A549 (cell line): ENCODE measurements around the gene POLR2B. TPM values are rescaled to one million over a fixed set of nuclear protein-coding genes. Genes with fewer than 3 reads are reported as not detected.
A peak's percentile ranks its signal among the peaks of the same experiment; 100 is the strongest.

Source experiments
- ATAC-seq, 2 experiments: fragments of 200-7000 bp in 1 of 2; fragments of >200 bp in 1 of 2; cut with Nextera tagmentation in 1 of 2; cut with Tn5 transposase in 1 of 2; 3 replicates each; pipeline versions ENCODE4 v1.8.0 to v1.9.1; 2018 to 2020; ENCODE audit warnings: mild to moderate bottlenecking in 1 of 2, moderate library complexity in 1 of 2
- CTCF ChIA-PET: fragments of 300-600 bp; sonication (Branson Sonifier 250); formaldehyde crosslinking; extraction: SDS; loops from one replicate; lab custom pipeline; 2021; ENCODE audit warnings: antibody characterized with exemption, inconsistent platforms; lab: Yijun Ruan, JAX
- POLR2A ChIA-PET: fragments of 350-600 bp; formaldehyde crosslinking; extraction: SDS; loops from one replicate; lab custom pipeline; 2021; ENCODE audit warnings: antibody characterized with exemption, inconsistent platforms; lab: Yijun Ruan, JAX
- DNase-seq, 2 experiments: peaks; one replicate each; pipeline versions ENCODE4 v3.0.0 to v3.0.0-alpha.2; 2011 to 2016; ENCODE audit warnings: low read depth in 1 of 2, low spot score in 1 of 2
- FAIRE-seq: peaks from 2 replicates; lab custom pipeline; 2011; peaks lifted over from hg19 to GRCh38; lab: Jason Lieb, UNC
- H3K27ac ChIP-seq, 2 experiments: fragments of >200 bp; sonication (Bioruptor Twin); formaldehyde crosslinking; 3 replicates each; pipeline ENCODE4 v1.5.1; 2016 to 2017
- H3K4me1 ChIP-seq: fragments of >200 bp; sonication (Bioruptor Twin); formaldehyde crosslinking; 3 replicates; pipeline ENCODE4 v1.6.1; 2016
- H3K4me2 ChIP-seq: fragments of >200 bp; sonication (Bioruptor Twin); formaldehyde crosslinking; 3 replicates; pipeline ENCODE4 v1.6.1; 2016
- H3K4me3 ChIP-seq: fragments of >200 bp; sonication (Bioruptor Twin); formaldehyde crosslinking; 3 replicates; pipeline ENCODE4 v1.5.1; 2016
- H3K9me3 ChIP-seq: fragments of >200 bp; sonication (Bioruptor Twin); formaldehyde crosslinking; 3 replicates; pipeline ENCODE4 v1.6.1; 2016
- BHLHE40 ChIP-seq: IDR thresholded peaks from 2 replicates; pipeline ENCODE4 v1.6.1; 2012; ENCODE audit warnings: low read depth, low read length, inconsistent platforms
- CBX8 ChIP-seq: fragments of 200-600 bp; sonication (generic); IDR thresholded peaks from 2 replicates; pipeline ENCODE4 v1.6.1; 2016
- CEBPB ChIP-seq, 2 experiments: fragments of >200 bp in 1 of 2; sonication (Bioruptor Twin) in 1 of 2; formaldehyde crosslinking in 1 of 2; IDR thresholded peaks; 2 replicates each; pipeline ENCODE4 v1.6.1; 2012 to 2016
- EHMT2 ChIP-seq: fragments of 200-600 bp; sonication (generic); IDR thresholded peaks from 2 replicates; pipeline ENCODE4 v1.6.1; 2016; ENCODE audit warnings: antibody characterized with exemption, low read depth, mild to moderate bottlenecking, moderate library complexity
- FOSB ChIP-seq: fragments of 250-450 bp; sonication (Bioruptor Pico); IDR thresholded peaks from 2 replicates; pipeline ENCODE4 v1.5.0; 2020; ENCODE audit warnings: mild to moderate bottlenecking, moderate library complexity
- GATA3 ChIP-seq: IDR thresholded peaks from 2 replicates; pipeline ENCODE4 v1.6.1; 2012; ENCODE audit warnings: borderline replicate concordance
- HOXB13 ChIP-seq: fragments of 250-450 bp; sonication (Bioruptor Pico); IDR thresholded peaks from 2 replicates; pipeline ENCODE4 v1.5.0; 2020; ENCODE audit warnings: low read depth, mild to moderate bottlenecking, moderate library complexity
- JUN ChIP-seq, 2 experiments: fragments of >200 bp; sonication (Bioruptor Twin); formaldehyde crosslinking; IDR thresholded peaks; 2 replicates in 1 of 2; 3 replicates in 1 of 2; pipeline ENCODE4 v1.6.1; 2016 to 2017
- KDM1A ChIP-seq: fragments of 200-600 bp; sonication (generic); IDR thresholded peaks from 2 replicates; pipeline ENCODE4 v1.6.1; 2016; ENCODE audit warnings: low read depth, mild to moderate bottlenecking
- MAZ ChIP-seq: fragments of 150-350 bp; IDR thresholded peaks from 2 replicates; pipeline ENCODE4 v1.6.1; 2014; ENCODE audit warnings: antibody characterized with exemption, low read depth, low read length, borderline replicate concordance
- NFE2L2 ChIP-seq: fragments of 150-350 bp; conservative IDR thresholded peaks from 2 replicates; pipeline ENCODE4 v1.6.1; 2014; ENCODE audit warnings: low read length
- NR3C1 ChIP-seq: fragments of >200 bp; sonication (Bioruptor Twin); formaldehyde crosslinking; IDR thresholded peaks from 3 replicates; pipeline ENCODE4 v1.6.1; 2017
- RARB ChIP-seq: fragments of 250-450 bp; sonication (Bioruptor Pico); IDR thresholded peaks from 2 replicates; pipeline ENCODE4 v1.8.0; 2021; ENCODE audit warnings: mild to moderate bottlenecking, moderate library complexity
- SREBF2 ChIP-seq: fragments of 450-650 bp; IDR thresholded peaks from 2 replicates; pipeline ENCODE4 v1.6.1; 2014; ENCODE audit warnings: mild to moderate bottlenecking, moderate library complexity
- ZC3H11A ChIP-seq: fragments of 450-650 bp; IDR thresholded peaks from 2 replicates; pipeline ENCODE4 v1.6.1; 2014; ENCODE audit warnings: antibody characterized with exemption, mild to moderate bottlenecking
- ZNF302 ChIP-seq: fragments of 250-450 bp; sonication (Bioruptor Pico); IDR thresholded peaks from 2 replicates; pipeline ENCODE4 v1.9.0; 2021; ENCODE audit warnings: inconsistent platforms, mild to moderate bottlenecking, moderate library complexity
- ZSCAN20 ChIP-seq: fragments of 250-450 bp; sonication (Bioruptor Pico); IDR thresholded peaks from 2 replicates; pipeline ENCODE4 v1.8.0; 2022; ENCODE audit warnings: mild to moderate bottlenecking, moderate library complexity
- WGBS: methylation state at CpG from one replicate; pipeline ENCODE4 v1.1.6; 2017; ENCODE audit errors: missing lambda C conversion rate; 5-methylcytosine and 5-hydroxymethylcytosine counted together
- polyA plus RNA-seq, 4 experiments: library from polyadenylated mRNA; depleted of rRNA in 3 of 4; stranded (reverse); fragments of >200 nt; fragmentation: RNase III in 1 of 4; extraction: RNeasy Plus Mini Kit Qiagen cat#74134 plus additional on column Dnase treatment in 1 of 4; gene quantifications; 2 replicates in 3 of 4; 3 replicates in 1 of 4; pipeline ENCODE4 v1.2.3, GENCODE V29; 2011 to 2017
- TF ChIP-seq, protein P1 (sequence below): IDR thresholded peaks from 2 replicates; pipeline ENCODE4 v1.6.1; 2012
- TF ChIP-seq, protein P2 (sequence below): IDR thresholded peaks from 2 replicates; pipeline ENCODE4 v1.6.1; 2012; ENCODE audit warnings: low read depth, borderline replicate concordance
- TF ChIP-seq, protein P3 (sequence below): fragments of 250-450 bp; sonication (Bioruptor Pico); IDR thresholded peaks from 2 replicates; pipeline ENCODE4 v1.5.0; 2021; ENCODE audit warnings: mild to moderate bottlenecking, moderate library complexity, borderline replicate concordance
- TF ChIP-seq, protein P4 (sequence below): fragments of >200 bp; sonication (Bioruptor Twin); formaldehyde crosslinking; IDR thresholded peaks from 2 replicates; pipeline ENCODE4 v1.6.1; 2016
- TF ChIP-seq, protein P5 (sequence below): fragments of >200 bp; sonication (Bioruptor Twin); formaldehyde crosslinking; IDR thresholded peaks from 3 replicates; pipeline ENCODE4 v1.5.1; 2016

Gene POLR2B
- polyA plus RNA-seq, 2 of the 4 experiments (the other 2 are of a cell fraction) = 82.2 to 138 TPM

DNA sequence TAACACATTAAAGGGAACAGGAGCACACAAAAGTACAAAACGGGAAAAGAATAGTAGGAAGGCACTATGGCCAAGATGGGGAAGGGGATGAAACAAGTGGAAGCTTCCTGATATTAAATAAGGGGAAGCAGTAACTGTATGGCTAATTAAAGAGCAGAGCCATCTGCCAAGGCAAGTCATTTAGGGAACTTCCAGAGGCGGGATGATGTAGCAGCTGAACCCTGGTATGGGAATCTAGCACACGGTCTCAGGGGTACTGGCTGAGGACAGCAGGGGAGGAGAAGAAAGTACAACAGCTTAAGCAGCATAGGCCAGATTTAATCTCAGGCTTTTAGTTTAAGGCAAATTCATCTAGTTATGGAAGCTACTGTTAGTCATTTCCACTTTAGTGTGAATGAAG lies 72.4 kb downstream of the POLR2B start:
- no peak overlapping the region for H3K4me2 ChIP-seq
- FAIRE-seq (no peak), DNase-seq (no peak), ATAC-seq (no peak)
- no peak overlapping the region for H3K4me3 ChIP-seq
- H3K4me1 ChIP-seq = peaks cover 37% of the 10 kb centered on the region
- no peaks in the 10 kb centered on the region for H3K9me3 ChIP-seq
- POLR2A ChIA-PET = no interaction called here
- peak overlapping the region in 1 of 2 experiments; percentile 56; a peak in 3 of 6 replicates for H3K27ac ChIP-seq
- TF ChIP-seq, protein P1, sequence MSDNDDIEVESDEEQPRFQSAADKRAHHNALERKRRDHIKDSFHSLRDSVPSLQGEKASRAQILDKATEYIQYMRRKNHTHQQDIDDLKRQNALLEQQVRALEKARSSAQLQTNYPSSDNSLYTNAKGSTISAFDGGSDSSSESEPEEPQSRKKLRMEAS = no peak
- TF ChIP-seq NFE2L2 (no peak), HOXB13 (no peak), EHMT2 (no peak), ZNF302 (CRISPR knock-in tag) (no peak), MAZ (no peak), NR3C1 (no peak), CBX8 (no peak), FOSB (CRISPR knock-in tag) (no peak), SREBF2 (no peak), JUN (IDR thresholded peaks at IDR 0.05) (no peak), ZSCAN20 (CRISPR knock-in tag) (no peak), KDM1A (no peak), BHLHE40 (no peak), RARB (CRISPR knock-in tag) (no peak), ZC3H11A (no peak), GATA3 (no peak)
- TF ChIP-seq, protein P2, sequence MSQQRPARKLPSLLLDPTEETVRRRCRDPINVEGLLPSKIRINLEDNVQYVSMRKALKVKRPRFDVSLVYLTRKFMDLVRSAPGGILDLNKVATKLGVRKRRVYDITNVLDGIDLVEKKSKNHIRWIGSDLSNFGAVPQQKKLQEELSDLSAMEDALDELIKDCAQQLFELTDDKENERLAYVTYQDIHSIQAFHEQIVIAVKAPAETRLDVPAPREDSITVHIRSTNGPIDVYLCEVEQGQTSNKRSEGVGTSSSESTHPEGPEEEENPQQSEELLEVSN = no peak
- TF ChIP-seq, protein P3, sequence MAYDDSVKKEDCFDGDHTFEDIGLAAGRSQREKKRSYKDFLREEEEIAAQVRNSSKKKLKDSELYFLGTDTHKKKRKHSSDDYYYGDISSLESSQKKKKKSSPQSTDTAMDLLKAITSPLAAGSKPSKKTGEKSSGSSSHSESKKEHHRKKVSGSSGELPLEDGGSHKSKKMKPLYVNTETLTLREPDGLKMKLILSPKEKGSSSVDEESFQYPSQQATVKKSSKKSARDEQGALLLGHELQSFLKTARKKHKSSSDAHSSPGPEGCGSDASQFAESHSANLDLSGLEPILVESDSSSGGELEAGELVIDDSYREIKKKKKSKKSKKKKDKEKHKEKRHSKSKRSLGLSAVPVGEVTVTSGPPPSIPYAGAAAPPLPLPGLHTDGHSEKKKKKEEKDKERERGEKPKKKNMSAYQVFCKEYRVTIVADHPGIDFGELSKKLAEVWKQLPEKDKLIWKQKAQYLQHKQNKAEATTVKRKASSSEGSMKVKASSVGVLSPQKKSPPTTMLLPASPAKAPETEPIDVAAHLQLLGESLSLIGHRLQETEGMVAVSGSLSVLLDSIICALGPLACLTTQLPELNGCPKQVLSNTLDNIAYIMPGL (CRISPR knock-in tag) = no peak
- TF ChIP-seq, protein P4, sequence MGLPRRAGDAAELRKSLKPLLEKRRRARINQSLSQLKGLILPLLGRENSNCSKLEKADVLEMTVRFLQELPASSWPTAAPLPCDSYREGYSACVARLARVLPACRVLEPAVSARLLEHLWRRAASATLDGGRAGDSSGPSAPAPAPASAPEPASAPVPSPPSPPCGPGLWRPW = no peak
- CTCF ChIA-PET = interaction anchor here (1.1 to 1.8 kb wide), 2 partner anchors 13 to 112 kb away, joined by 3 to 8 read pairs; no protein-coding TSS in a partner anchor
- 85% methylated on average over 3 of the region's 3 CpGs for WGBS

DNA sequence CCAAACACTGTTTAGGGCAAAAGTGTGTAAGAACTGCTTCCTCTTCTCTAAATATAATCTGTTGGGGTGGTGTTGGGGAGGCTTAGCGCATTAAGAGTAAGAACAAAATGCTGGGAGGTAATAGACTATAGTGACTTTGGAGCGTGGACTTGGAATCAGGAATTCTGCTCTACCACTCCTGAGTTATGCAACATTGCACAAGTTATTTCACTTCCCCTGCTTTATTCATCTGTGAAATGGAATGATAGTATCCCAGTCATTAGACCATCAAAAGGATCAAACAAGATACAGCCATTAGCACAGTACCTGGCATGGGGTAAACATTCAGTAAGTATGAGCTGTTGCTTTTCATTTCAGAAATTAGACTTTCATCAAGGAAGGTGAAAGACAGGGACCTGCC lies 72.8 kb downstream of the POLR2B start:
- H3K4me2 ChIP-seq = no peak overlapping the region
- no peaks in the 10 kb centered on the region for H3K9me3 ChIP-seq
- 100% methylated on average over 2 of the region's 2 CpGs for WGBS
- CTCF ChIA-PET = interaction anchor here (1.1 to 1.8 kb wide), 2 partner anchors 14 to 112 kb away, joined by 3 to 8 read pairs; no protein-coding TSS in a partner anchor
- TF ChIP-seq, protein P5, sequence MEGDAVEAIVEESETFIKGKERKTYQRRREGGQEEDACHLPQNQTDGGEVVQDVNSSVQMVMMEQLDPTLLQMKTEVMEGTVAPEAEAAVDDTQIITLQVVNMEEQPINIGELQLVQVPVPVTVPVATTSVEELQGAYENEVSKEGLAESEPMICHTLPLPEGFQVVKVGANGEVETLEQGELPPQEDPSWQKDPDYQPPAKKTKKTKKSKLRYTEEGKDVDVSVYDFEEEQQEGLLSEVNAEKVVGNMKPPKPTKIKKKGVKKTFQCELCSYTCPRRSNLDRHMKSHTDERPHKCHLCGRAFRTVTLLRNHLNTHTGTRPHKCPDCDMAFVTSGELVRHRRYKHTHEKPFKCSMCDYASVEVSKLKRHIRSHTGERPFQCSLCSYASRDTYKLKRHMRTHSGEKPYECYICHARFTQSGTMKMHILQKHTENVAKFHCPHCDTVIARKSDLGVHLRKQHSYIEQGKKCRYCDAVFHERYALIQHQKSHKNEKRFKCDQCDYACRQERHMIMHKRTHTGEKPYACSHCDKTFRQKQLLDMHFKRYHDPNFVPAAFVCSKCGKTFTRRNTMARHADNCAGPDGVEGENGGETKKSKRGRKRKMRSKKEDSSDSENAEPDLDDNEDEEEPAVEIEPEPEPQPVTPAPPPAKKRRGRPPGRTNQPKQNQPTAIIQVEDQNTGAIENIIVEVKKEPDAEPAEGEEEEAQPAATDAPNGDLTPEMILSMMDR = no peak
- peak in 1 of 2 experiments; percentile 15; a peak in 1 of 4 replicates for TF ChIP-seq CEBPB (IDR thresholded peaks at IDR 0.05)
- POLR2A ChIA-PET = no interaction called here
- peak overlapping the region in 1 of 2 experiments; percentile 56; a peak in 3 of 6 replicates for H3K27ac ChIP-seq
- no peak for FAIRE-seq
- ATAC-seq = no peak
- no peak overlapping the region for H3K4me3 ChIP-seq
- DNase-seq = no peak
- peaks cover 34% of the 10 kb centered on the region for H3K4me1 ChIP-seq
